BLaER1 treated with 17β-estradiol and CSF1 and Interleukin-3, amounts not matched to agents 10 nM and 100 nM (cell line): ENCODE data around the gene UNC45A.
"Not testable (repeated sequence)": the region's sequence is repeated elsewhere in the genome, so short reads cannot be mapped to it uniquely, and the experiment has no call there.

ENCODE experiments used
- H3K27ac ChIP-seq, 11 experiments: shearing (Covaris generic); formaldehyde crosslinking; 2 replicates each; pipeline ENCODE4 v1.8.1; 2022
- H3K27me3 ChIP-seq, 11 experiments: shearing (Covaris generic); formaldehyde crosslinking; 2 replicates each; pipeline ENCODE4 v1.8.1; 2022
- H3K36me3 ChIP-seq, 11 experiments: shearing (Covaris generic); formaldehyde crosslinking; 2 replicates each; pipeline ENCODE4 v1.8.1; 2022
- H3K4me1 ChIP-seq, 10 experiments: shearing (Covaris generic); formaldehyde crosslinking; 2 replicates each; pipeline ENCODE4 v1.8.1; 2022
- H3K4me2 ChIP-seq, 11 experiments: shearing (Covaris generic); formaldehyde crosslinking; 2 replicates each; pipeline ENCODE4 v1.8.1; 2022
- H3K4me3 ChIP-seq, 10 experiments: shearing (Covaris generic); formaldehyde crosslinking; 2 replicates each; pipeline ENCODE4 v1.8.1; 2022
- H3K9ac ChIP-seq, 11 experiments: shearing (Covaris generic); formaldehyde crosslinking; 2 replicates each; pipeline ENCODE4 v1.8.1; 2022
- H3K9me3 ChIP-seq, 11 experiments: shearing (Covaris generic); formaldehyde crosslinking; replicated peaks in 1 of 11; 2 replicates each; pipeline ENCODE4 v1.8.1; 2022
- H4K20me1 ChIP-seq, 11 experiments: shearing (Covaris generic); formaldehyde crosslinking; 2 replicates each; pipeline ENCODE4 v1.8.1; 2022
- Cebpa-rat ChIP-seq, 11 experiments: shearing (Covaris generic); IDR thresholded peaks; 2 replicates each; pipeline ENCODE4 v1.8.1; 2022

UNC45A gene

DNA sequence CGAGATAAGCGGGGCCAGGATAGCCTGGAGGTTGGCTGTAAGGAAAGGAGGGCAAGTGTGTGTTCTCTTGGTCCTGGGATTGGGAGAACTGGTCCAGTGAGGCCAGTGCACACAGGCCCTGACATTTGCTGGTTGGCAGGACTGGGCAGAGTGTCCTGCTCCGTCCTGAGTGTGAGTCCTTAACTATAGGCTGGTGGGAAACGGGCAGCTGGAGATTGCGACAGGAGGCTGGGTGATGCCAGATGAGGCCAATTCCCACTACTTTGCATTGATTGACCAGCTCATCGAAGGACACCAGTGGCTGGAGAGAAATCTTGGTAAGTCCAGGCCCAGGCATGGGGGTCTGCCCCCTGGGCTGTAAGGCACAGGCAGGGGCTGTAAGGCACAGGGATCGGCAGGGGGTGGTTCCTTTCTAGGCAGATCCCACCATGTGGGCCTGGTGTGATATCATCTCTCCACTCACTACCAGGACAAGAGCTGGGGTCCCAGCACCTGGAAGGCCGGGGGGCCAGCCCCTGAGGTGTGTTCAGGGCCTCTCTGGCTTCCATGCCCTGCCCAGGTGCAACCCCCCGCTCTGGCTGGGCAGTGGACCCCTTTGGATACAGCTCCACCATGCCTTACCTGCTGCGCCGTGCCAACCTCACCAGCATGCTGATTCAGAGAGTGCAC lies 28.8 kb upstream of the UNC45A start:
- no peak for TF ChIP-seq Cebpa-rat (IDR thresholded peaks at IDR 0.05)

DNA sequence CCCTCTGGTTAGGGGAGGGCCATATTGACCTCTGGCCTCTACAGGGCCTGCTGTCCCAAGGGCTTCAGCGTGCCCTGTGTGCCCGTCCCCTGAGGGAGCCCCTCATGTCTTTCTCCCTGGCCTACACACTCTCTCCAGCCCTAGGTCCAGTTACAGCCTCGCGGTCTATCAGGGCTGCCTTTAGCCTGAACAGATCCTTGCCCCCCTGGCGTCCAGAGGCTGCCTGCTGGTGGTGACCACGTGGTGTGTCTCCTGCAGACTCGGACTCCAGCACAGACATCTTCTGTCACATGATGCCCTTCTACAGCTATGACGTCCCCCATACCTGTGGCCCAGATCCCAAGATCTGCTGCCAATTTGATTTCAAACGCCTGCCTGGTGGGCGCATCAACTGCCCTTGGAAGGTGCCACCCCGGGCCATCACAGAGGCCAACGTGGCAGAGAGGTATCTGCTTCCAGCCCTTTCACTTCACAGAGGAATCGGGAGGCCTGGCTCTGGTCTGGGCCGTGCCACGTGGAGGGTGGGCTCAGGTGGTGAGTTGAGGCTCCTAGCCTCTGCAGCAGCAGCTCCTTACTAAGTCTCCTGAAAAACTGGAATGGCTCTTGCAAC lies 27.9 kb upstream of the UNC45A start:
- Histone ChIP-seq H3K36me3 (peaks cover 73 to 77% (median 75%) of the 10 kb centered on the region in 11 experiments), H3K9me3 (no peaks in the 10 kb centered on the region), H3K4me2 (peak overlapping the region in 4 of 11 experiments; percentile 5 to 31 (median 13); a peak in 5 of 22 replicates), H3K4me3 (no peak overlapping the region), H3K27ac (peak overlapping the region in 3 of 11 experiments; percentile 9 to 50 (median 9); a peak in 3 of 22 replicates), H3K27me3 (no peaks in the 10 kb centered on the region), H3K4me1 (peaks cover 8 to 42% (median 29%) of the 10 kb centered on the region in 10 experiments), H4K20me1 (peaks cover 0 to 15% (median 0%) of the 10 kb centered on the region in 11 experiments; a peak in 6 of 22 replicates), H3K9ac (peak overlapping the region in 8 of 11 experiments; percentile 10 to 48 (median 26); a peak in 9 of 22 replicates)
- TF ChIP-seq Cebpa-rat (IDR thresholded peaks at IDR 0.05) = no peak

More for the DNA sequence above, 28.8 kb upstream of the UNC45A start:
- no peaks in the 10 kb centered on the region for H3K27me3 ChIP-seq
- peaks cover 16 to 50% (median 37%) of the 10 kb centered on the region in 10 experiments for H3K4me1 ChIP-seq
- H3K9ac ChIP-seq = no peak overlapping the region
- 0 out of 22 replicates have a peak overlapping the region, but pooled peaks of 1 of the 11 experiments have one; percentile 9 for H3K27ac ChIP-seq
- H3K36me3 ChIP-seq = peaks cover 64 to 68% (median 66%) of the 10 kb centered on the region in 11 experiments
- no peak overlapping the region for H3K4me2 ChIP-seq
- H4K20me1 ChIP-seq = peaks cover 0 to 15% (median 0%) of the 10 kb centered on the region in 11 experiments; a peak in 6 of 22 replicates
- H3K9me3 ChIP-seq = no peaks in the 10 kb centered on the region
- H3K4me3 ChIP-seq = no peak overlapping the region

DNA sequence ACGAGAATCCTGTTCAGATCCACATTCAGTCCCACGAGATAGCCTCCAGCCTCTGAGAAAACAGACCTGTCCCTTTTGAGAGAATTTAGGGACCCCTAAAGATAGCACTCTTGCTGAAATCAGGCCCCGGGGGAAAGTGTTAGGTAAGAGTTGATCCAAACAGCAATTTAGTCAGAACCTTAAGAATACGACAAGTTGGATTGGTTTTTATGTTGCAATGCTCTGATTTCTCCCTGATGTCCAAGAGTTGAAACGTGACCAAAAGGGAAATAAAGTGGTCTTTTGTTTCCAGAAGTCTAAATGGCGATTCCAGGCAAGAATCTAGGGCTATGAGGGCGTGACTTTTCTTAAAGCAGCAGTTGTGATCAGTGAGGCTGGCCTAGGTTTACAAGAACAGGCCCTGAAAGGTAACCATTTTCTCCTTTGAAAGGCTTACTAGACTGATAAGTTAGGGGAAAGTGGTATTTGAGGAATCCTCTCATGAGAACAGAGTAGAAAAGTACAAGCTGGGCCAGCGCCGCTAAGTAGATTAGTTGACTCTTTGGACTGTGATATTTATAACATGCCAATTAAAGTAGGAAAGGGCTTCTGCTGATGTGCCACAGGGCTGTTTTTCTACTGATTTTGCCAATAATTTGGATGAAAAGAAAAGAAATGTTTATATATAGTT lies 27.1 kb upstream of the UNC45A start:
- Histone ChIP-seq H3K4me1 (peaks cover 8 to 40% (median 29%) of the 10 kb centered on the region in 10 experiments), H4K20me1 (peaks cover 0 to 21% (median 0%) of the 10 kb centered on the region in 11 experiments; a peak in 6 of 22 replicates), H3K4me2 (peak overlapping the region in 4 of 11 experiments; percentile 5 to 31 (median 13); a peak in 6 of 22 replicates), H3K9ac (peak overlapping the region in 9 of 11 experiments; percentile 10 to 48 (median 25); a peak in 9 of 22 replicates), H3K27me3 (no peaks in the 10 kb centered on the region), H3K4me3 (no peak overlapping the region), H3K9me3 (no peaks in the 10 kb centered on the region), H3K27ac (peak overlapping the region in 2 of 11 experiments; percentile 9 to 50; a peak in 3 of 22 replicates), H3K36me3 (peaks cover 81 to 85% (median 83%) of the 10 kb centered on the region in 11 experiments)
- no peak; a peak in 1 of 22 replicates for TF ChIP-seq Cebpa-rat (IDR thresholded peaks at IDR 0.05)

DNA sequence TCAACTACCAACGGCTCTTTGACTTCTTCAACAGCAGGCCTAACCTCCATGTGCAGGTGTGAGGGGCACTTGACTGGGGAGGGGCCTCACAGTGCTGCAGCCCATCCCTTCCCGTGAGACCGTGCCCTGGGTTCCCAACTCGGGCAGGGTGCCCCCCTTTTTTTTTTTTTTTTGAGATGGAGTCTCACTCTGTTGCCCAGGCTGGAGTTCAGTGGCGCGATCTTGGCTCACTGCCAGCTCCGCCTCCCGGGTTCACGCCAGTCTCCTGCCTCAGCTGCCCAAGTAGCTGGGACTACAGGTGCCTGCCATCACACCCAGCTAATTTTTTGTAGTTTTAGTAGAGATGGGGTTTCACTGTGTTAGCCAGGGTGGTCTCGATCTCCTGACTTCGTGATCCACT lies 25.6 kb upstream of the UNC45A start:
- not testable (repeated sequence) for H3K4me2 ChIP-seq, H3K9ac ChIP-seq, H3K27ac ChIP-seq, H3K4me3 ChIP-seq, H3K9me3 ChIP-seq, H3K27me3 ChIP-seq
- H4K20me1 ChIP-seq = peaks cover 0 to 21% (median 0%) of the 10 kb centered on the region in 11 experiments; a peak in 3 of 22 replicates
- H3K36me3 ChIP-seq = peaks cover 96 to 99% (median 98%) of the 10 kb centered on the region in 11 experiments
- peaks cover 7 to 40% (median 25%) of the 10 kb centered on the region in 10 experiments; a peak in 17 of 20 replicates for H3K4me1 ChIP-seq

DNA sequence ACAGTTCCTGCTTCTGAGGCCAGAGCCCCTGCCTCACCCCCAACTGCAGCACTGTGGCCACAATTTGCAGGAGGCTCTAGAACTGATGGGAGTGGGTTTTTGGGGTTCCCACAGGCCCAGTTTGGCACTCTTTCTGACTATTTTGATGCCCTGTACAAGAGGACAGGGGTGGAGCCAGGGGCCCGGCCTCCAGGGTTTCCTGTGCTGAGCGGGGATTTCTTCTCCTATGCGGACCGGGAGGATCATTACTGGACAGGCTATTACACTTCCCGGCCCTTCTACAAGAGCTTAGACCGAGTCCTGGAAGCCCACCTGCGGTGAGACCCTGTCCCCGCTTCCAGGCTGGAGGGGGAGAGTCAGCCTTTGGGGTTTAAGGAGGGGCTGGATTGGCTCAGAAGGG lies 25.1 kb upstream of the UNC45A start:
- no peak overlapping the region for H3K9ac ChIP-seq
- no peak overlapping the region for H3K27ac ChIP-seq
- no peaks in the 10 kb centered on the region for H3K27me3 ChIP-seq
- H3K36me3 ChIP-seq = peaks cover 99 to 100% (median 99%) of the 10 kb centered on the region in 11 experiments
- no peak overlapping the region for H3K4me3 ChIP-seq
- H3K9me3 ChIP-seq = no peaks in the 10 kb centered on the region
- TF ChIP-seq Cebpa-rat (IDR thresholded peaks at IDR 0.05) = no peak
- H3K4me2 ChIP-seq = no peak overlapping the region
- peaks cover 0 to 17% (median 0%) of the 10 kb centered on the region in 11 experiments; a peak in 4 of 22 replicates for H4K20me1 ChIP-seq
- H3K4me1 ChIP-seq = peaks cover 12 to 40% (median 25%) of the 10 kb centered on the region in 10 experiments

DNA sequence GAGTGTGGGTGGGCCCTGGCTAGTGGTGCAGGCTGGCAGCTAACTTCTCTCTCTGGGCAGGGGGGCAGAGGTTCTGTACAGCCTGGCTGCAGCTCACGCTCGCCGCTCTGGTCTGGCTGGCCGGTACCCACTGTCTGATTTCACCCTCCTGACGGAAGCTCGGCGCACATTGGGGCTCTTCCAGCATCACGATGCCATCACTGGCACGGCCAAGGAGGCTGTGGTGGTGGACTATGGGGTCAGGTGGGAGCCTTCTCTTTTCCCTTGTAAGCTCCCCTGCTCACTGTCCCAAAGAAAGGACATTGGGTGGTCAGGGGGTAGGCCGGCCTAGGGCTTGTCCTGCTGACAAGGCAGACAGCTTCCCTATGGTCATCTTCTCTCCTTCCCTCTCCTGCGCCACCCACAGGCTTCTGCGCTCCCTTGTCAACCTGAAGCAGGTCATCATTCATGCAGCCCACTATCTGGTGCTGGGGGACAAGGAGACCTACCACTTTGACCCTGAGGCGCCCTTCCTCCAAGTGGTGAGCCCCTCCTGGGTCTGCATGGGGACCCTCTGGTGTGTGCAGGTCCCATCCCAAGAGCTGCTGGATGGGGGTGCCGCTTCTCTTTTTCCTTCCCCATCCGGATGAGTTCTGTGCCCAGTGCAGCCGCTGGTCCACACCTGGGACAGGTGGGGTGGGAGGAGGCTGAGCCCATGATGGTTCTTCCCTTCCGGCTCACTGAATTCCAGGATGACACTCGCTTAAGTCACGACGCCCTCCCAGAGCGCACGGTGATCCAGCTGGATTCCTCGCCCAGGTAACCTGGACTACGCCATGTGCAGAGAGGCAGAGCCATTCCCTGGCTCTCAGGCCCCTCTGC lies 24.4 kb upstream of the UNC45A start:
- Histone ChIP-seq H3K27ac (no peak overlapping the region), H3K9ac (0 out of 22 replicates have a peak overlapping the region, but pooled peaks of 1 of the 11 experiments have one; percentile 2), H3K4me3 (no peak overlapping the region), H3K4me1 (peaks cover 19 to 44% (median 31%) of the 10 kb centered on the region in 10 experiments), H3K9me3 (no peaks in the 10 kb centered on the region), H3K4me2 (no peak overlapping the region), H3K27me3 (no peaks in the 10 kb centered on the region), H3K36me3 (peaks cover 92 to 100% (median 99%) of the 10 kb centered on the region in 11 experiments), H4K20me1 (peaks cover 0 to 15% (median 0%) of the 10 kb centered on the region in 11 experiments; a peak in 4 of 22 replicates)
- no peak for TF ChIP-seq Cebpa-rat (IDR thresholded peaks at IDR 0.05)

DNA sequence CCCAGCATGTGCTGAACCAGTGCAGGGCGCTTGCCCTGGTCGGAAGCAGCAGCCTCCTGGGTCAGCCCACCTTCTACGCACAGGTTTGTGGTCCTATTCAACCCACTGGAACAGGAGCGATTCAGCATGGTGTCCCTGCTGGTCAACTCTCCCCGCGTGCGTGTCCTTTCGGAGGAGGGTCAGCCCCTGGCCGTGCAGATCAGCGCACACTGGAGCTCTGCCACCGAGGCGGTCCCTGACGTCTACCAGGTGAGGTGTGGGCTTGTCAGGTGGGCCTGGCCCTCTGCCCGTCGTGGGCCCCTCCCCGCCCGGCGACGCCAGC lies 23.8 kb upstream of the UNC45A start:
- Histone ChIP-seq H3K27ac (no peak overlapping the region), H3K4me3 (no peak overlapping the region), H3K4me2 (no peak overlapping the region), H3K27me3 (no peaks in the 10 kb centered on the region), H3K9ac (no peak overlapping the region), H3K9me3 (no peaks in the 10 kb centered on the region), H3K36me3 (peaks cover 89 to 100% (median 98%) of the 10 kb centered on the region in 11 experiments), H4K20me1 (peaks cover 0 to 12% (median 0%) of the 10 kb centered on the region in 11 experiments; a peak in 3 of 22 replicates), H3K4me1 (peaks cover 25 to 49% (median 37%) of the 10 kb centered on the region in 10 experiments)
- no peak for TF ChIP-seq Cebpa-rat (IDR thresholded peaks at IDR 0.05)
